ENCODE data around the gene RTL1. TPM values are rescaled to one million over a fixed set of nuclear protein-coding genes. Genes with fewer than 3 reads are reported as not detected.

The RTL1 gene
- total RNA-seq, 4 donors from 2014 or later = not detected

GRCh38 chr14:100878271-100879146, 25.0 kb downstream of the RTL1 start:
- H3K4me3 ChIP-seq = no peak overlapping the region
- DNase-seq = peak in 1 of 3 donors; percentile 14
- H3K27me3 ChIP-seq = no peaks in the 10 kb centered on the region
- TF ChIP-seq POLR2A (IDR thresholded peaks at IDR 0.05) = no peak
- TF ChIP-seq CTCF (IDR thresholded peaks at IDR 0.05) = no peak
- H3K4me1 ChIP-seq = no peaks in the 10 kb centered on the region
- H3K36me3 ChIP-seq = no peaks in the 10 kb centered on the region
- no peak overlapping the region for H3K27ac ChIP-seq
- H3K9me3 ChIP-seq = no peaks in the 10 kb centered on the region

- DNase-seq = peak in 1 of 3 donors; percentile 37
- Histone ChIP-seq H3K27me3 (no peaks in the 10 kb centered on the region), H3K4me3 (no peak overlapping the region), H3K9me3 (no peaks in the 10 kb centered on the region), H3K27ac (no peak overlapping the region), H3K36me3 (no peaks in the 10 kb centered on the region), H3K4me1 (no peaks in the 10 kb centered on the region)
- TF ChIP-seq CTCF (IDR thresholded peaks at IDR 0.05) = no peak
- TF ChIP-seq POLR2A (IDR thresholded peaks at IDR 0.05) = no peak
Measured at GRCh38 chr14:100875861-100876590, 27.5 kb downstream of the RTL1 start.

- no peaks in the 10 kb centered on the region for H3K27me3 ChIP-seq
- H3K36me3 ChIP-seq = no peaks in the 10 kb centered on the region
- H3K4me1 ChIP-seq = no peaks in the 10 kb centered on the region
- TF ChIP-seq CTCF (IDR thresholded peaks at IDR 0.05) (no peak), POLR2A (IDR thresholded peaks at IDR 0.05) (no peak)
- no peak overlapping the region for H3K4me3 ChIP-seq
- DNase-seq = peak in 1 of 3 donors; percentile 13
- H3K9me3 ChIP-seq = no peaks in the 10 kb centered on the region
- no peak overlapping the region for H3K27ac ChIP-seq
Measured at GRCh38 chr14:100875126-100875525, 28.4 kb downstream of the RTL1 start.

GRCh38 chr14:100874411-100875091, 29.0 kb downstream of the RTL1 start:
- TF ChIP-seq POLR2A (IDR thresholded peaks at IDR 0.05) (no peak), CTCF (IDR thresholded peaks at IDR 0.05) (no peak)
- peak in 1 of 3 donors; percentile 21 for DNase-seq
- no peaks in the 10 kb centered on the region for H3K27me3 ChIP-seq

GRCh38 chr14:100874051-100874410, 29.5 kb downstream of the RTL1 start:
- DNase-seq = peak in 1 of 3 donors; percentile 34
- TF ChIP-seq CTCF (IDR thresholded peaks at IDR 0.05) (no peak), POLR2A (IDR thresholded peaks at IDR 0.05) (no peak)

More at GRCh38 chr14:100874411-100875091, 29.0 kb downstream of the RTL1 start:
- Histone ChIP-seq H3K27ac (no peak overlapping the region), H3K36me3 (no peaks in the 10 kb centered on the region), H3K4me3 (no peak overlapping the region), H3K9me3 (no peaks in the 10 kb centered on the region), H3K4me1 (no peaks in the 10 kb centered on the region)

More at GRCh38 chr14:100874051-100874410, 29.5 kb downstream of the RTL1 start:
- H3K4me1 ChIP-seq = no peaks in the 10 kb centered on the region
- H3K9me3 ChIP-seq = no peaks in the 10 kb centered on the region
- H3K36me3 ChIP-seq = no peaks in the 10 kb centered on the region
- H3K27ac ChIP-seq = no peak overlapping the region
- no peaks in the 10 kb centered on the region for H3K27me3 ChIP-seq
- no peak overlapping the region for H3K4me3 ChIP-seq

Measured in Peyer's patch (tissue), 4 donors.